G401.6 (cell line): Measurements from ENCODE around the gene VPS37C.
"Not testable (repeated sequence)": the region's sequence is repeated elsewhere in the genome, so short reads cannot be mapped to it uniquely, and the experiment has no call there.

Experiments used
- FAIRE-seq: peaks from 2 replicates; lab custom pipeline; 2012; peaks lifted over from hg19 to GRCh38; lab: Jason Lieb, UNC

Gene VPS37C

GRCh38 chr11:61116426-61117167 is 44.6 kb downstream of the VPS37C start:
- FAIRE-seq = no peak

DNA sequence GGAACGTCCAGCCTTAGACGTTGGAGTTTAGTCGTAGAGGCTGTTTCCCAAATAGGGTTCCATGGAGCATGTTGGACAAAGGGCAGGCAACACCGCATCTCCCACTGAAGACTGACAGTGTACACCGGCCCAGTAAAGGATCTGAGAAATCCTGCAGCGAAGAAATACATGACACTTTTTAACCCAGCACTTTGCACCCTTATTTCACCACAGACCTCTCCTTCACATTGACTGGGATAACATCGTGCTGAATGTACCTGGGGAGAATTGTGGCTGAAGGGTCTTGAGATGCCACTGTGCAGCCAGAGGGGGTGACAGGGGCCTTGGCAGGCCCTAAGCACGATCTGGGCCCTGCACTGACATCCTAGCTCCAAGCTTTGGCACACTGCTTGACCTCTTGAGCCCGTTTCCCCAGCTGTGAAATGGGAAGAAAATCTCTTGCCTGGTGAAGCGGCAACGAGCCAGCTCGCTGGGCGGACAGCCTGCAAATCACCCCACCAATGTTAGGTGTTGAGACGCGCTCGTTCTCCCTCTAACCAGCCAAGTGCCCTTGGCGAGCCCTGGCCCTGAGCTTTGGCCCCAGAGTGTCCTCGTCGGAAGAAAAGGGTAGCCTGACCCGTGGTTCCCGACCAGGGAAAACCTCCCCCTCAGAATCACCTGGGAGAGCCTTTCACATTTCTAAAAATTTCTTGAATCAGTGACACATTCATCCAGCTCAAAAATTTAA is 45.6 kb downstream of the VPS37C start:
- FAIRE-seq = no peak

DNA sequence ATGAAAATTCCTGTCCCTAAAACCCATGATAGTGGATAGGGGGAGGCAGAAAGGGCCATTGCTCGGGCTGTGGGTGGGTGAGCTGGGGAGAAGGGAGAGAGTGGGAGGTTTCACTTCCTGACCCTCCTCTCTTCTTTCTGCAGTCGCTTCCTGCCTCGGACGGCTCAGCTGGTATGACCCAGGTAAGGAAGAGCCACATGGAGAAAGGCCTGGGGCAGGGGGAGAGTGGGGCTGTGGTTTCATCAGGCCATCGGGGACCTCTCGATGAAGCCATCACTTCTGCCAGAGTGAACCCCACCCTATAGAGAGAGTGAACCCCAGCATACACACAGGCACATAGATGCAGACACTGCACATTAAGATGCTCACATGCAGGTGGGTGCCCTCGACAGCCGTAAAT is 46.3 kb downstream of the VPS37C start:
- FAIRE-seq = no peak

DNA sequence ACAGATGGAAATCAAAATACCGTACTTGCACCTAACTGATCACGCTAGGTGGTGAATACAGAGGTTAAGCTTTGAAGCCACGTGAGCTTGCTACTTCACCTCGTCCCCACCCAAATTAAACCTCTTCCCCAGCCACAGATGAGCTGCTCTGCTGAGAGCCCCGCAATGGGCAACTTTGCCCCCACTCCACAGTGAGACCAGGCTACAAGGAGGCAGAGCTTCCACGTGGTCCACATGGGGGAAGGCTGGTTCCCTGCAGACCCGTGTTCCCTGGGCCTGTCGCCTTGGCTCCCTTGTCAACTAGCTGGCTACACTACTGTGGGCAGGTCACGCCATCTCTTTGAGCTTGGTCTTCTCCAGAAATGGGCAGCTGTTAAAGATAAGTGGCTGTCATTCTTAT is 48.0 kb downstream of the VPS37C start:
- no peak for FAIRE-seq

DNA sequence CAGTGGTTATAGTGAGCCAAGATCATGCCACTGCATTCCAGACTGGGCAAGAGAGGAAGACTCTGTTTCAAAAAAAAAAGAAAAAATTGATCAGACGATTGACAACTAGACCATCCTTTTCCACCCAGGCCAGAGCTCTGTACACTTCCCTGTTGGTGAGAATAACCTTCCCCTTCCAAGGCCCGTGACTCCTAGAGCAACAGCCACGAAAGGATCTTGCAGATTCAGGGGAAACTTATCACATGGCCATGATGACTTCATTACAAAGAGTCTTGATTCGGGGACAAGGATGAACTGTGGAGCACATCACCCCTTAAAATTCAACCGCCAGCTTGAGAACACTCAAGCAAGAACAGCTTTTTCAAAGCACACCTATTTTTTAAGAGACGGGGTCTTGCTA is 48.7 kb downstream of the VPS37C start:
- FAIRE-seq = no peak

DNA sequence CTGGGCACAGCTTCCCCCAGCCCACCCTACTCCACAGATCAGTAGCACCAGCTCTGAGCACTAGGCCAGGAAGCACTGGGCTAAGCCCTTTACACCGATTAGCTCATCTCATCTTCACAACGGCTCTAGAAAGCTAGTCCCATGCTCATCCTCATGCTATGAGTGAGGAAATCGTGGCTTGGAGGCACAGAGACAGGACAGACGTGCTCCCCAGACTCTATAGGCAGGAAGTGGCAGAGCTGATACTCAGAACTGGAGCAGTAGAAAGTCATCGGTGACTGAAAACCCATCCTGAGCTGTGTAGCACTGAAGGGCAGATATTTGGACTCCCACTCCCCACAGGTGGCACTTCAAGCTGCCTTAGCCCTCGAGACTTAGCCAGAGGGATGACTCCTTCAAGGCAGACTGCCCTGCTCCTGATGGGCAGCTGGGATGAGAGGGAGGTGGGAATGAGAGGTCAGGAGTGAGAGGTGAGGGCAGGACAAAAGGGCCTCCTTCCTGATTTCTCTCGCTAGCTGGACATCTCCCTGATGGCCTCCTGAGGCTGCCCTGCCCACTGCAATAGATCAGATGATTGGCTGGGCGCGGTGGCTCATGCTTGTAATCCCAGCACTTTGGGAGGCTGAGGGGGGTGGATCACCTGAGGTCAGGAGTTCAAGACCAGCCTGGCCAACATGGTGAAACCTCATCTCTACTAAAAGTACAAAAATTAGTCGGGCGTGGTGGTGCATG is 49.3 kb downstream of the VPS37C start:
- no peak for FAIRE-seq

DNA sequence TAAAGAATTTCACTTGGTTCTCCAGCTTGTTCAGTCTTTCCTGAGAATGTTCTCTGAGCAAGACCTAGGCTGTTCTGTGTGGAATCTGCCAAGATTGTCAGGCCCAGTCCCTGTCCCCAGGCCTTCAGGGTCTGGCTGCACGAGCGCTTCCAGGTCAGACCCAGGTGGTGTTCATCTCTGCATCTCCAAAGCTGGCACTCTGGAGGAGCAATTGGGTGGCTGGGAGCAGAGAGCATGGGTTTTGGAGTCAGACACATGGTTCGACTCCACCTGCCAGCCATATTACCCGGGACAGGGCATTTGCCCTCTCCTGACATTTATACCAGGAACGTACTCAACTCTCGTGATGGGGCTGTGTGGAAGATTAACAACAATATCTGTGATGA is 50.2 kb downstream of the VPS37C start:
- no peak for FAIRE-seq

DNA sequence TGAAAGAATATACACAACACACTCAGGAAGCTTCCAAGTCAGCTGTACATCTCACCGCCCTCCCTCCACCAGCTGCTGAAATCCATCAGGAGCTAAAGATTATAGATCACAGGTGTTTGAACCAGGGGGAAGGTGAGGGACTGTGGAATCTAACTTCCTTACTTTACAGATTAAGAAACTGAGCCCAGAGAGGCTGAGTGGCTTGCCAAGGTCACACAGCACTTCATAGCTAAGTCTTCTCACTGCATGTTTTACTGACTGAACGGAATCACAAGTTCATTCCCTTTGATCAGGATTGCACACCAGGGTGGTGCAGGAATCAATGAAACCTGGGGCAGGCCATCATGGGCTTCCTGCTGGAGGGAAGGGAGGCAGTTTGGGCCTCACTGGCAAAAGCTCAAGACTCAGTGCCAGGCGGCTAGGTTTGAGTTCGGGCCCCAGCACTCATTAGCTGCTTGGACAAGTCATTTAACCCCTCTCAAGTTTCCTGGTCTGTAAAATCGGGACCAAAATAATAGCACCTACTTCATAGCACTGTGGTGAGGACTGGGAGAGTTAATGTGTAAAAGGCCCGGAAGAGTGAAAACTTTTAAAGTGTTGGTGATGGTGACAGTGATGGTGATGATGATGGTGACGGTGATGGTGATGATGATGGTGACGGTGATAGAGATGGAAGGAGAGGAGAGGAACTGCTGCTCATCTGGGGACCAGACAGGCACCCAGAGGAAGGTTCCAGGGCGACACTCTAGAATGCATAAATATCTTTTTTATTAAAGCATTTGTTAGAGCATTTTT is 50.8 kb downstream of the VPS37C start:
- FAIRE-seq = no peak

GRCh38 chr11:61109671-61110070 is 51.6 kb downstream of the VPS37C start:
- FAIRE-seq = no peak

- FAIRE-seq = no peak
These were observed 52.2 kb downstream of the VPS37C start for GRCh38 chr11:61108847-61109585.

DNA sequence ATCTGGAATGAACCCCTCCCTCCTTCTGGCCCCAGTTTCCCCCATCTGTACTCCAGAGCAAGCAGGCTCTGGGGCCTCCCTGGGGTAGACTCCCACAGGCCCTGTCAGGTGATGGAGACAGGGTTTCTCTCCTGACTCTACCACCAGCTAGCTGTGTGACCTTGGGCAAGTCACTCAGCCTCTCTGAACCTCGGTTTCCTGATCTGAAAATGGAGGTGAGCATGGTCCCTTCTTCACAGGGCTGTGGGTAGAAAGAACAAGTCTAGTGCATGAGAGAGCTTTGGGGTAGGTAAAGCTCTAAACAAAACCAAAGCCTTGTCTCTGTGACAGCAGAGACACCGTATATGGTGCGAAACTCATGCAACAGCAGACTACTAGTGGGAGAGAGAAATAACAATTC is 53.3 kb downstream of the VPS37C start:
- no peak for FAIRE-seq

GRCh38 chr11:61106894-61107470 is 54.2 kb downstream of the VPS37C start:
- FAIRE-seq = no peak

DNA sequence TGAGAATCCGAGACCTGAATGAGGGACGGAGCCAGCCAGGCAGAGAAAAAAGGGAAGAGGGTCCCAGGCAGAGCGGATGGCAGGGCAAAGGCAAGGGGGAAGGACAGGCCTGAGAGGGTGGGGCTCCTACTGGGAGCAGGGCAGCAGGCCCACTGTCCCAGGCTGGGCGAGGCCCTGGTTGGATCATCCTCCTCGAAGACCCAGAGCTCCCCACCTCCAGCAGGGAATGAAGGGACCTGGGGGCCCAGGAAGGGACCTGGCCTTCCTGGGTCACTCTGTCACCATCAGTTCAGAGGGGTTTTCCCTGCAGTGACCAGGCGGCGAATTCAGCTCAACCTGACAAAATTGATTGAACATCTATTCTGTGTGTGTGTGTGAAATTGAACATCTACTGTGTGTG is 54.9 kb downstream of the VPS37C start:
- FAIRE-seq = no peak

DNA sequence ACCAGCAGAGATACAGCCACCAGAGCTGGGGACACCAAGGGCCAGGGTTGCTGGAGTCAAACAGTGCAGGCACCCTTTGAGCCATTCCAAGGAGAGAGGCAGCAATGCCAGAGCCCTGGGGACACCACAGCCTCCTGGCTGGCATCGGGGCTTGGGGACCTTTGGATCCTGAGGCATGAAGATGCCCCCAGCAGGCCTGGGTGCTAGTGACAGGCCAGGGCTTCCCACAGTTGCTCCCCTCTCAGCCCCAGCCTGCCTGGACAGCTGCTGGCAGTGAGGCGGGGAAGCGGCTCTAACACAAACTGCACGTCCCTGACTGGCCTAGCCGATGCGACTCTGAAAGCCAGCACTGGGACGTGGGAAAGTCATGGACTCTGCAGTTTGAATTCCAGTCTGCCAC is 56.3 kb downstream of the VPS37C start:
- FAIRE-seq = no peak

DNA sequence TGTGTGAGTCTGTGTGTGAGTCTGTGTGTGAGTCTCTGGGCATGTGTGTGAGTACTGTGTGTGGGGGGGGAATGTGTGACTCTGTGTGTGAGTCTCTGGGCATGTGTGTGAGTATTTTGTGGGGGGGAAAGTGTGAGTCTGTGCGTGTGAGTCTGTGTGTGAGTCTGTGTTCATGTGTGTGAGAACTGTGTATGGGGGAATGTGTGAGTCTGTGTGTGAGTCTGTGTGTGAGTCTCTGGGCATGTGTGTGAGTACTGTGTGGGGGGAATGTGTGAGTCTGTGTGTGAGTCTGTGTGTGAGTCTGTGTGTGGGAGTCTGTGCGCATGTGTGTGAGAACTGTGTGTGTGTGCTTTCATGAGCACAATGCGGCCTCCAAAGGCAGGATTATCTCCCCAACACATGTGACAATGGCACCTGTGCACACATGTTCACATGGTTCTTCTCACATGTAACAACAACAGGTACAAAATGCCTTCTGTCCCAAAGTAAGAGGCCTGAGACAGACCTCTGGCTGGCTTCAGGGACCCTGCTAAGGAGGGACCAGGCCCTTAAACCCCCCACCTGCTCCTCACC is 57.3 kb downstream of the VPS37C start:
- no peak for FAIRE-seq

GRCh38 chr11:61102667-61103571 is 58.3 kb downstream of the VPS37C start:
- no peak for FAIRE-seq

GRCh38 chr11:61098778-61099177 is 62.4 kb downstream of the VPS37C start:
- FAIRE-seq = no peak

DNA sequence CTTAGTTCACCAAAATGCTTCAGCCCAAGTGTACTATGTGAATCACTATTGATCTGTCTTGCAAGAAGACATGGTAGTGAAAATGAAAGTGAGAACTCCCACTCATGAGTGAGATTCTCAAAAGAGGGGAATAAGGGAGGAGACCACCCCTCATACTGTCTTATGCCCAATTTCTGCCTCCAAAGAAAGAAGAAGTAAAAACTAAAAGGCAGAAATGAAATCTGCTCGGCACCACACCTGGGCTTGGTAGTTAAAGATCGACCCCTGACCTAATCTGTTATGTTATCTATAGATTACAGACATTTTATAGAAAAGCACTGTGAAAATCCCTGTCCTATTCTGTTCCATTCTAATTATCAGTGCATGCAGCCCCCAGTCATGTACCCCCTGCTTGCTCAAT is 63.0 kb downstream of the VPS37C start:
- not testable (repeated sequence) for FAIRE-seq

- no peak for FAIRE-seq
These were observed 66.2 kb downstream of the VPS37C start for GRCh38 chr11:61095021-61095420.

- FAIRE-seq = not testable (repeated sequence)
These were observed 67.1 kb downstream of the VPS37C start for GRCh38 chr11:61094167-61094566.
